Stromal cell of bone marrow (primary cell): ENCODE results near the gene TIMP2.

Experiments used
- DNase-seq: peaks from one replicate; pipeline ENCODE4 v3.0.0-alpha.2; 2012; ENCODE audit warnings: low read depth

TIMP2 gene

DNA sequence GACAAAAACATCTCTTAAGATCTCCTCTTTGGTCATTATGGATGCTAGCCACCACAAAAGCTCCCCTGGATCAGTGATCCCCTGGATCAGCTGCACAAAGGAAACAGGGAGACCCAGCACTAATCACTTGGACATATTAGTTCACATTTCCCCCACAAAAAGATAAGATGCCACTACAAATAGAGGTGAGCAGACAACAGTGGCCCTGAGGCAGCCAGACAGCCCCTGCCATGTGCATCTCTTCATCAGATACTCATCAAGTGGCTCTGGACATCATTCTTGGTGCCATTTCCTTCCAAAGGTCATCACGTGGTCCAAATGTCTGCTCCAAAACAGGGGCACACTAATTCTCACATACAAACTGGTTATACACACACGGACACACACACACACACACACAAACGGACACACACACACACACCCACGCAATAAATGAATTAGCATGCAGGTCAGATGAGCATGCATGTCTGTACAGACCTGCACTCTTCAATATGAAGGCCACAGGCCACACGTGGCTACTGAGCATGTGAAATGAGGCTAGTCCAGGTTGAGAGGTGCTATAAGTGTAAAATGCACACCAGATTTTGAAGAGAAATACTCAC, 88.7 kb downstream of the TIMP2 start:
- no peak for DNase-seq

DNA sequence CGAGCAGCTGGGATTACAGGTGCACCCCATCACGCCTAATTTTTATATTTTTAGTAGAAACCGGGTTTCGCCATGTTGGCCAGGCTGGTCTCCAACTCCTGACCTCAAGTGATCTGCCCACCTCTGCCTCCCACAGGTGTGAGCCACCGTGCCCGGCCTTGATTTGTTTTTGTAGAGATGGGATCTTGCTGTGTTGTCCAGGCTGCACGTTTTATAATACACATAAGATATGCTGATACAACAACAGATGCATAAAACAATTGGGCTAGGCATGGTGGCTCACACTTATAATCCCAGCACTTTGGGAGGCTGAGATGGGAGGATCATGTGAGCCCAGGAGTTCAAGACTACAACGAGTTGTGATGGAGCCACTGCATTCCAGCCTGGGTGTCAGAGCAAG, 90.6 kb downstream of the TIMP2 start:
- no peak for DNase-seq

DNA sequence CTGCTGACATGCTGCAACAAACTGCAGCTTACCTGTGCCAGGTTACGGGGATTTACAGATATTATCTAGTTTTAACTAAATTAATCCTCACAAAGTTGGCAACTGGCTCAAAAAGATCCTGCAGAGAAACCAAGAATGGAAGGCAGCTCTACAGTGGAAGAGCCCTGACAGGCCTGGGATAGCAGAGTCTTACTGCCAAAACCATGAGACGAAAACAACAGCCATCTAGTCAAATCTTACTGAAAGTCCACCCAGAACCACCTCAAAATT, 92.7 kb downstream of the TIMP2 start:
- DNase-seq = no peak

DNA sequence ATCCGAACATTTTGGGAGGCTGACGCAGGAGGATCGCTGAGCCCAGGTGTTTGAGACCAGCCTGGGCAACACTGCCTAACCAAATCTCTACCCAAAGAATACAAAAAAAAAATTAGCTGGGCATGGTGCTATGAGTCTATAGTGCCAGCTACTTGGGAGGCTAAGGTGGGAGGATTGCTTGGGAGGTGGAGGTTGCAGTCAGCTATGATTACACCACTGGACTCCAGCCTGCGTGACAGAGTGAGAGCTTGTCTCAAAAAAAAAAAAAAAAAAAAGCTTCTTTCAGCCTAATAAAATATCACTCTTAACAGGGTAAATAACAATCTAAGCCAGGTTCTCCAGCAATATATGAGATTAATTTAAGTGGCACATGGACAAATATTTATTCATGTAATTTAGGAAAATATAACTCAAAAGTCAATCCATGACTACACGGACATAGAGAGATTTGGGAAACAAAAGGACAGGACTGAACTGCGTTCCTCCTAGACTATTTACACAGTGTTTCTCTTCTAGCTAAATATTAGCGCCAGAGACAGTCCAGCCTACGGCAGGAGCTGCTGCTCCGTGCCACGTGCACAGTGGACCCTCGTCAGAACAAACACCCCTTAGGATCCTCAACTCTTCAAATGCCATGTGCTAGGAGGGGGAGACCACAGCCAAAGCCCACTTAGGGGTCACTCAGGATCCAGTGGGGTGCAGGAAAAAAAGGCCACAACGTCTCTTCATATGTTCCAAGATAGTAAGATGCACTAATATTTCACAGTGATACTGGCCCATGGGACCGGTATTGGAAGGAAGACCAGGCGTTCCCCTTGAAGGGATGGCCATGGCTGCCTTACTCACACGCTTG, 93.3 kb downstream of the TIMP2 start:
- no peak for DNase-seq

DNA sequence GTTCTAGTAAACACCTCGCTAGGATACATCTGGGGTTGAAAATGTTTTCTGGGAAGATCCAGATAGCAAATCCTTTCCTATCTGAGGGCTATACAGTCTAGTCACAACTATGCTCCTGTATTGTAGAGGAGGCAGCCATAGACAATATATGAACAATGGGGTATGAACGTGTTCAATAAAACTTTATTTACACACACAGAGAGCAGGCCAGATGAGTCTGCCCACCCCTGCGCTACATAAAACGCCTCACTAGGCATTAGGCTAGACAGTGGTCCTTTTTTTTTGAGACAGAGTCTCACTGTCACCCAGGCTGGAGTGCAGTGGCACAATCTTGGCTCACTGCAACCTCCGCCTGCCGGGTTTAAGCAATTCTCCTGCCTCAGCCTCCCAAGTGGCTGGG, 95.7 kb downstream of the TIMP2 start:
- no peak for DNase-seq

DNA sequence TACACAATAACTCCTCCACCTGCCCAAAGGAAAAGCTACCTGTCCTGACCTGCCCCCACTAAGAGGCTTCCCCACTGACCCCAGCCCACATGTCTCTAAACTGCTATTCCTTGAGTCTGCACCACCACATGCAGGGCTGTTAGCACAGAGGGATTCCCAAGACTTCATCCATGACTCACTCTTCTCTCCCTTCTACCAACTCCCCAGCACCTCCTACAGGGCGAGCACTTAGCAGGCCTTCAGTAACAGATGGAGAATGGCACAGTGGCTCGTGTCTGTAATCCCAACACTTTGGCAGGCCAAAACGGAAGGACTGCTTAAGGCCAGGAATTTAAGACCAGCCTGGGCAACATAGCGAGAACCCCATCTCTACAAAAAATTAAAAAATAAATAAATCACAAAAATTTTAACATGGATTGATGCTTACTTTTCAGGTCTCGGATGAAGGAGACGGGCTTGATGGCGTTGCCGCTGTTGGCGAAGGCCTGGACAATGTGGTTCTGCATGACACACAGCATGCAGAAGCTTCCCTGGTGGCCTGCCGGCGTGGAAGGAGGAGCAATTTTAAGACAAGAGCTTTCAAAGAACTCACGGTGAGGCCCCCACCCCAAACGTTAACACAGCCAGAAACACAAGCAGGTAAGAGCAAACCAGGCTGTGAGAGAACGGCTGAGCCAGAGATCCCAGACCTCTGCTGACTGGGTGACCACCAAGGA, 96.6 kb downstream of the TIMP2 start:
- DNase-seq = no peak

DNA sequence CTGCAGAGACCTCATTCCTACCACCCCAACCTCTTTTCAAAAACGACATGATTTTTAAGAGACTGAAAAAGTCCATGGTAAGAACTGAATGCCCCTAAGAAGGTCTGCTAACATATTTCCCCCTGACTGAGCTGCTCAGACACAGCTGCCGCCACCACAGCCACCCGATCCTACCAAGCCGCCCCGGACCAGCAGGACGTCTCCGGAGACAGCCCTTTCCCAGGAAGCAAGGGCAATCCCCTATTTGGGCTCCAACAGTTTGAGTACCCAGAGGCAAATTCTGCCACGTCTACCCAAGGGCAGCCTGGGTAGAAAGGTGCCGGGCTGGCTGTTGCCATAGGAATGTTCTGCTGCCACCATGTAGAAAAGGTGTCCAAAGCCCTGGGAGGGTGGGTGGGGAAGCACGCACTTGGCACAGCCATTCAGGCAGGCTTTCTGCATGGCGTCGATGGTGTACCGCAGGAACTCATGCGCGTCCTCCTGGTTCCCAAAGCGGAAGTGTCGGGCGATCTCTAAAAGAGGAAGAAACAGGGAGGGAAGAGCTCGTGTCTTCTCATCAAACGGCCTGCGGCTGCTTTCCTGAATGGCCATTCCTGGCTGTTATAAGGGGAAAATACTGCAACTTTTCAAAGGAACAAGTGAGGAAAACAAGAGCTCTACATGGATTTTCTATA, 98.2 kb downstream of the TIMP2 start:
- DNase-seq = no peak

DNA sequence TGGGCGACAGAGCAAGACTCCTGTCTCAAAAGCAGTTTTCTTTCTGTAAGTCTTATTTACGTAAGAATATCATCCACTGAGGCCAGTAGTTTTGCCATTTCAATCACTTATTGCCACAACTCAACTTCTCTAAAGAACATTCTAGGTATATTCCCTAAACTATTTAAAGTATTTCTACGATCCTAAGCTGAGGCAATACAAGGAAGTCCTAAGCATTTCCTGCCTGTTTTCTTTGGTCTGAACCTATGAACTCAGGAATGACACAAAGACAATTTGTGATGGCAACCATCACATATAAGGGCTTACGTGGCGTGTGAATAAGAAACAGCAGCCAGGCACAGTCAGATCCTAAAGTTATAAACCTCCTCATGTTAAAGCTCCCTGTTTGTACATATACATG, 98.8 kb downstream of the TIMP2 start:
- no peak for DNase-seq

DNA sequence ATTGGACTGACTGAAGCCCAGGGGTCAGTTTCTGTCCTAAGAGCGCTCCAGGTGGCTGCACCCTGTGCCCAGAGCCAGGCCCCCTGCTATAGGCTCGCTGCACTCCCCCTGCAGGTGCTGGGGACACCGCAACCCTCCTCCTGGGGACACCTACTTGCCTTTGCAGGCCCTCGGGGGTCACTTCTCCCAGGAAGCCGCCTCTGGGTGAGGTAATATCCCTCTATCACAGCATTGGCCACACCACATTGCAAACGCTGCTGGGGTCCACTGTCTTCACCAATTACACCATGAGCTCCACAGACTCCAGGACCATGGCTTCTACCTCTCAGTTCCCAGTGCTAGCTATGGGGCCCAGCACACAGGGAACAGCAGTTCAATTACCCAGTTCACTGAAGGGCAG, 99.5 kb downstream of the TIMP2 start:
- DNase-seq = no peak

DNA sequence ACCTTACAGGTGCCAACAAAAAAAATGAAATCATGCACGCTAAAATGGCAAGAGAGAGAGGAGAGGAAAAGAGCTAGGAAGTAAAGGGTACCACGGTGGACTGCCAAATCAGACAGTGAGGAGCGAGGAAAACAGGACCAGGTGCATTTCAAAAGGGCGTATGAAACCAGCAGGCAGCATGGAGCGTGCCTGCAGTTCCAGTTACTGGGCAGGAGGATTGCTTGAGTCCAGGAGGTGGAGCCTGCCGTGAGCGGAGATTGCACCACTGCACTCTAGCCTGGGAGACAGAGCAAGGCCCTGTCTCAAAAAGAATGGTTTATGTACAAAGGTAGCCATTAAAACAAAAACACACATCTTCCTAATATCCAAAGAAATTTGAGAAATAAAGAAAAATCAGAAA, 100.9 kb downstream of the TIMP2 start:
- no peak for DNase-seq

DNA sequence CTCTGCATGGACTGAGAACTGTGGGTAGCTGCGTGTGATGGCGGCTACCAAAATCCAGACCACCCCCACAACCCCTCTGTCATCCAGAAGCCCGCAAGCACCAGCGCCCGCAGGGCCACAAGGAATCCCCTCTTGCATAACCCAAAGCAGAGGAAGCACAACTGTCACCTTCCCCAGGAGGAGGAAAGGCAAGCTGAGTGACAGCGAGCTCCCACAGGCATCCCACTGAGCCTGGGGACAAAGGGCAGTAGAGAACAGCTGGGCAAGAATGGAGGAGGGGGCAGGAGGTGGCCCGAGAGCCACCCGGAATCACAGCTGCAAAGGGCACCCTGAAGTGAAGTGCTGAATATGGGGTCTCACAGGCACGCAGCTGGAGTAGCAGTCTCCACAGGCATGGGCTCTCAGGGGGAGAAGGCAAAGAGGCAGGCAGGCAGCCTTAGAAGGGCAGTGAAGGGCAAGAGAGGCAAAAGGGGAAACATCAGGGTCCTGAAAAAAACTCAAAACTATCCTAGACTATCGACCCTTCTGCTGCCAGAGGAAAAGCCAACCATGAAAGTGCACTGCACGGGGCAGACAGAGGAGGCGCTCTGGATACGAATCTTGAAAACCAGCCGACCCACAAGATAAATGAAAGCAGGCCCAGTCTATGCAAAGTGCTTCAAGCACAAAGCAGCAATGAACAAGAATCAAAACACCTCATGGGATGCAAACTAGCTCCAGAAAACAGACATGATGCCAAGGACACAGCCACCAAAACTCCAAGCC, 101.7 kb downstream of the TIMP2 start:
- DNase-seq = no peak

DNA sequence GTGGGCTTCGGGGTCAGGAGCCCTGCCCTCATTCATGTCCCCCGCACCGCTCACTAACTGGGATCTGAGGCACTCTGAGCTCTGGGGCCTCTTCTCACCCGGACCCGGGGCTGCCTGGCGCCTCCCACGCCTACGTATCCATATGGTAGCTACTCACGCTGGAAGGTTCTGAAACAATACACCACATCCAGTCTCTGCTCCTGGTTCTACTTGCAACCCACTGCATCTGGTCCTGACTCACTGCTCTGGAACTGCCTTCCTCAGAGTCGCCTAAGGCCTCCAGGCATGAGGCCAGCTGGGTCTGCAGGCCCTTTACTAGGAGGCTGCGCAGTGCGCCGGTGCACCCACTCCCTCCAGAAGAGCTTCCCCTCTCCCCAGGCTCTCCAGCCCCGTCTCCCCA, 102.6 kb downstream of the TIMP2 start:
- no peak for DNase-seq

DNA sequence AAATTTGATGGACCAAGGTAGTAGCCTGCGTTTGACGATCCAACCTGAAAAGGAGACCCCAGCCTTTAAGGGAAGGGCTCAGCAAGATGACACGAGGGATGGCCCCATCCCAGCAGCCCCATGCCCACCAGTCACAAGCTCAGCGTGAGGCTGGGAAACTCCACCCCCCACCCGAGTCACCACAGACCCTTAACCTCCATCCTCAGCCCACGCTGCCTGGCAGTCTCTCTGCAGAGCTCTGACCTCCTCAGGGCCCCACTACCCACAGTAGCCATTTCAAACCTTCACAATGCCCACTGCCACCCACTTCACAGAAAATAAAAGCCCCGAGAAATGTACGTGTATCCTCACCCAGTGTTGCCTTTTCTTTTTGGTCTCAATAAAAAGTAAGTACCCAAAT, 103.2 kb downstream of the TIMP2 start:
- no peak for DNase-seq

DNA sequence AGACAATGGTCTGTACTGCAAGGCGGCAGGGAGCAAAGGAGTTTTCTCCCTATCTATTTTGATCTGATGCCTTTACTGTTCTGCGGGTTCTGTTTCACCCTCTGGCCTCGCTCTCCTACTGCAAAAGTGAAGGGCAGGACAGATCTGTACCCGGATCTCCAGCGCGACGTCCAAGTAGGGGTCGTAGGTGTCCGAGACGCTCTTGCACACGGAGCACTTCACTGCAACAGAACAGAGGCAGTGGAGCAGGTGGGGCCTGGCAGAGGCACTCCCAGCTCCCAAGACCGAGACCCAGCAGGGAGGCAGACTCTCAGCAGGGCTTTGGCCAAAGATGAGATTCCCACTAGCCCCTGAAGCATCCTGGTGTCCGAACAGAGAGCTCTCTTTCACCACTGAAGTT, 104.3 kb downstream of the TIMP2 start:
- DNase-seq = no peak

DNA sequence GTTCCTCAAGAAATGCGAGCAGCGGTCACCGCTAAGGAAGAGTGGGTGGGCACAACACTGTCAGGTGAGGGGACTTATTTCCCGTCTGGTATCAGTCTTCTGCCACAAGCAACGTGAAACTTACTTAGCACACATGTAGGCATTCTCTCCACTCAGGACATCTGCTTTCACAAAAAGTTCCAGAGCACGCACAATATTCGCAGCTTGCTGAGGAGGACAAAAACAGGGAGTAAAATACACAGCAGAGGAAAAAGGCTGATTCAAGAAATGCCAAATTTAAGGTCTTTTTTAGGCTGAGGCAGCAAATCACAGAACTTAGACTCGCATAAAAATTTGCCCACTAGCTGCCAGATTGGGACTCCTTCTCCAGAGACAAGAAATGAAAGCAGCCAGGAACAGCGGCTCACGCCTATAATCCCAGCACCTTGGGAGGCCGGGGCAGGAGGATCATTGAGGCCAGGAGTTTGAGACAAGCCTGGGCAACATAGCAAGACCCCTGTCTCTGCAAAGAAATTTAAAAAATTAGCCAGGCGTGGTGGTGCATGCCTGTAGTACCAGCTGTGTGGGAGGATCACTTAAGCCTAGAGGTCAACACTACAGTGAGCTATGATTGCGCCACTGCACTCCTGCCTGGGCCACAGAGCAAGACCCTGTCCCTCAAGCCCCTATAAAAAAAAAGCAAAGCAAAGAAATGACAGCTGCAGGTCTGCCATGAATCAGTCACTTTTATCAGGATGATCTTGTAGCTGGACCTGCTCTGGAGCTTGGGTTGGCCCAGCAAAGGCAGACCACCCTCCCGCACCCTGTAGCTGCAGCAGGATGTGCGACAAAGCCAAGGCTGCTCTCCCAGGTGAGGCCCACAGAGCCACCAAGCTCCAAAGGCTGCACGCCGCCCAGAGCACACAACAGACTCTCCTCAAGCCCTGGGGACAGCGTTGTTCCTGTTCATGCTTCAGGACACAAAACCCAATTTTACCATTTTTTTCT, 105.1 kb downstream of the TIMP2 start:
- DNase-seq = no peak

DNA sequence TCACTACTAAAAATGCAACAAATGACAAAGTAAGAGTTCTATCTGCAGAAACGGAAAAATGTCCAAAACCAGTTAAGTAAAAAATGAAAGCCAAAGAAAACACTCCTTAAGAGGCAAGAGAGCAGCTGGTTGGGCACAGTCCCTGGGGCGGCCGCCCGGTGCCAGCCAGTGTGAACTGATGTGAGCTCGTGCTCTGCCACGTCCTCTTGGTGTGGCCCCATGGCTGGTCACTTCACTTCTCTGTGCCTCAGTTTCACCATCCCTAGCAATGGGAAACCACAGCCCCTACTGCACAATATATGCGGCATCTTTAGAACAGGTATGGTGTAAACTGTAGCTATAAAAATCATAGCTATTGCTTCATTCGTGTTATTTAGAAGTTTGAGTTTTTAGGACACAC, 105.8 kb downstream of the TIMP2 start:
- no peak for DNase-seq

DNA sequence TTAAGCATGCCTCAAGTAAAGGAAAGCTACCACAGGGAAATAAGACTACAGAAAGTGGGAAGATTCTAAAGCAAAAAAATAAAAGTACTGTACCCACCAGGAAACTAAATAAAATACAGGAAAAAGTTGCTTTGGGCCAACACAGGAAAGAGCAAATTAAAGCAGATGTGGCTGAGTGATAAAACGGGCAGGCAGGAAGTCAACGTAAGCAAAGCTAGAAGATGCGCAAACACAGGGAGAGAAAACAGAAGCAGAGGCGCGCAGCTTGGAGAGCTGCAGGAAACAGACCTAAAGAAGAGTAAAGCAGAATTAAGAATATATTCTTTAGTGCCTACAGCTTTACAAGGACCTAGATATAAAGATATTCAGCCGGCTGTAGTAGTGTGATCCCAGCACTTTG, 106.3 kb downstream of the TIMP2 start:
- no peak for DNase-seq

DNA sequence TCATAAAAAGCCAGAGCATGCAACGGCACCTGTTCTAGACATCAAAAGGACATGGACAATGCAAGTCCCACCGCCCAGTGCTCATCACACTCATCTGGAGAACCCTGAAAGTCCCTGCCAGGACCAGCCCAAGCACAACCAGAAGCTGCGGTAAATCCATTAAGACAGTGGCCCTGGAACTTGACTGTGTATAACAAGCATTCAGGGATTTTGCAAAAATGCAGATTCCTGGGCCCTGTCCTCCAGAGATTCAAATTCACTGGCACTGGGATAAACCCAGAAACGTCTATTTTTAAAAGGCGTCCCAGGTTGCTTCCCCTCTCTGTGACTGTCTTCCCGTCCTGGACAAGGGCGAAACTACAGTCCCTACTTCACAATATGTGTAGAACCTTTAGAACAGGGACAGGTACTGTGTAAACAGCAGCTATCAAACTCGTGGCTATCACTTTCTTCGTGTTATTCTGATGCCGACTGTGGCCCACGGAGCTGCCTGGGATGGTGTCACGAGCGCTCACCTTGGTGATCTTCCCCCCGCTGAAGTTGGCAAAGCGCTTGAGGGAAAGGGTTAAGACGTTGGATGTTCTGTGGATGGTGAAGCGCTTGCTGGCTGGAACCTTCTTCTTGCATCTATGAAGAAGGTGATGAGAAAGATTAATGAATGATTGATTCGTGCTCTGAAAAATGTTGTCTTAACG, 106.9 kb downstream of the TIMP2 start:
- DNase-seq = no peak

DNA sequence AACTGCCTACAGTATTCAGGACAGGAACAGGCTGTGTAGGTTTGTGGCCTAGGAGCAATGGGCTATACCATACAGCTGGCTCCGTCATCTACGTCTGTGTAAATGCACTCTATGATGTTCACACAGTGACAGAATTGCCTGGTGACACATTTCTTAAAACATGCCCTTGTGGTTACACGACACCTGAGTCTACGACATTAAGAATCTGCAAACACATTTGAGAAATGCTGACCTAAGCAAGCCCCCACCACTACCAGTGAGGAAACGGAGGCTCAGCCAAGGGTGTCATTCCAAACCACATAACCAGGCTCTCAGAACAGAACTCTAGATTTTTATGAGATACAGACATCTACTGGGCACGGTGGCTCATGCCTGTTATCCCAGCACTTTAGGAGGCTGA, 108.1 kb downstream of the TIMP2 start:
- DNase-seq = no peak

DNA sequence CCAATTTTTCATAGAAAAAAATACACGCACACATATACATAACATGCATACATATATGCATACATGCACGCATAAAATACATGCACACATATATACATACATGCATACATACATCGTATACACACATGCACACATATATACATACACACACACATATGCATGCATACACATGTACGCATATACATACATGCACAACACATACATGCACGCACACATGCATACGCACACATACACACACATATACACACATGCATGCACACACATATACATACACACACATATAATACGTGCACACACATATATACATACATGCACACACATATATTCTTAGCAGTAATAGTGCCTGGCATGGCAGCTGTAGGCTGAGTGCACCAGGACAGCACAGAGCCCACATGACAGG, 109.5 kb downstream of the TIMP2 start:
- no peak for DNase-seq
